CD1c-positive myeloid dendritic cell (primary cell): ENCODE data around the gene WDFY3.
A peak's percentile ranks its signal among the peaks of the same experiment; 100 is the strongest.
"Not testable (repeated sequence)": the region's sequence is repeated elsewhere in the genome, so short reads cannot be mapped to it uniquely, and the experiment has no call there.

ENCODE experiments used
- DNase-seq: peaks from one replicate; pipeline ENCODE4 v3.0.0-alpha.2; 2016; ENCODE audit errors: extremely low spot score

The WDFY3 gene

DNA sequence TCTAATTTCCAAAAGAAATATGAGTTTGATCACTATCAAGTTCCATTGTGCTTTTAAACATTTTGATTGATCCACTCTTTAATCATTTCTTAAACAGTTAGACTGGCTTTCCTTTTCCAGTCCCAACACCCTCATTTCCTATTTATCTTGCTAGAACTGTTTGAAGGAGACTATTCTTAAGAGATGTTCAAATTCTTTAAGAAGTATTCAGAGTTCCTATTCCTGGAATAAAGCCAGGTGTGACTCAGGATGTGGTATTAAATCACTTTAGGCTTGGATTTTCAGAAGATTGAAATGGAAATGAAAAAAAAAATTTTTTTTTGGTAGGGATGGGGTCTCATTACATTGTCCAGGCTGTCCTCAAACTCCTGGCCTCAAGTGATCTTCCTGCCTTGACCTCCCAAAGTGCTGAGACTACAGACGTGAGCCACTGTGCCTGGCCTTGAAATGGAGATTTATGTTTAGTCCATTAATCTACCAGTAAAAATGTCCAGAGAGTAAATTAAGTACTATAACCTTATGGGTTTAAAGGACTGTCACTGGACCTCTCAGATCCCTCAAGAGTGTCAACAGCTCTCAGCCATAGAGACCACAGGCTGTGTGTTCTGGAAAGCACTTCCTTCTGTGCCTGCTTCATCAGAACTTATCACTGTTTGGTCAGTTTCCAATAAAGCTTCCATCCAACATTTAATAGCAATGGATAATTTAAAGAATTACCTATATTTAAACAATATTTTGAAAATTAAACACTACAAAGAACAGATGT lies 292.8 kb downstream of the WDFY3 start:
- DNase-seq: no peak

DNA sequence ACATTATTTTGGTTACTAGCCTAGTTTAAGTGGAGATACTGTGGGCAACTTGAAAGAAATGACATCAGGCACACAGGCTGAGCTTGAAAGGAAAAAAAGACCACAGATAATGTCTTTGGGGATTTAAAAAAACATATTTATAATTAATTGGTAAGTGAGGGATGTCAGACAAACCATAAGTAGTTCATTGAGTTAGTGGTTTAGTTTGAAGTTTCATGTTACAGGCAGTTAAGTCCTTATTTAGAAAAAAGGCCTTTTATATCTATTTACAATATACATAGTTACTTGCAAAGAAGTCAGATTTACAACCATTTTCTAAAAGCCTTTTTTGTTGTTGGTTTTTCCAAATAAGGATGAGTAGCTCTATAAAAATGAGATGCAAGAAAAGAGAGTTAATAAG lies 294.3 kb downstream of the WDFY3 start:
- no peak for DNase-seq

- peak; percentile 39 for DNase-seq
These were observed 297.3 kb downstream of the WDFY3 start for GRCh38 chr4:84669201-84669600.

- peak; percentile 53 for DNase-seq
These were observed 300.1 kb downstream of the WDFY3 start for GRCh38 chr4:84666439-84666838.

GRCh38 chr4:84664767-84665166 lies 301.7 kb downstream of the WDFY3 start:
- DNase-seq: not testable (repeated sequence)

DNA sequence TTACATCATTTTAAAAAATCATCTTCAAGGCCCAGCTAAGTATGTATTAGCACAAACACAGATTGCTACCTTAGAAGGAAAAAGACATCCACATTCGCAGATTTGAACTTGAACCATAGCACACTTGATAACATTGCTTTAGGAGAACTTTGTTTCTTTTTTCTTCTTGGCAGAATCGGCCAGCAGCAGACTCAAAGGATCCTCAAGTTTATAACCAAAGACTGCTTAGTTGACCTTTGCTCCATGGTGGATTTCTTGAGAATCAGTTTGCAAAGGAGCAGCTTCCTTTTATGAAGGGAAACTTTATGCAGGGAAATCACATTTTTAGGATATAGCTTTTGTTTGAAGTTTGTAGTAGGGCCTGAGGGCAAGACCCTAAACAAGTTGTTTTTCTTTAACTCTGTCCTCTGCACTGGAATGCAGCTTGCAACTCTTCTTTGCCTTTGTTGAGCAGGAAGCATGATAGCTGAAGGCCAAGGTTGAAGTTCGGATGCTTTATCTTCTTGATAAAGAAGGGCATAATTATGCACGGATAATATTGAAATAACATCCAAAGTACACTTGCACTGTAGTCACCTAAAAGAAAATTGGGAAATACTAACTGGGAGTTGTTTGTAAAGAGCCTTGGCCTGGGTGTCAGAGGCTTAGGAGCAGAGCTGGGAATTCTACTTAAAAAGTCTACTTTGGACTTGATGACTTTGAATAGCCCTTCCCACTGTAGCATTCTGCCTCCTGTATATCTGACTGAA lies 305.1 kb downstream of the WDFY3 start:
- DNase-seq: no peak

- no peak for DNase-seq
These were observed 305.9 kb downstream of the WDFY3 start for GRCh38 chr4:84660606-84661005.

GRCh38 chr4:84652478-84652877 lies 314.0 kb downstream of the WDFY3 start:
- no peak for DNase-seq

GRCh38 chr4:84651499-84651898 lies 315.0 kb downstream of the WDFY3 start:
- no peak for DNase-seq

- no peak for DNase-seq
These were observed 317.4 kb downstream of the WDFY3 start for GRCh38 chr4:84648863-84649647.

- DNase-seq: no peak
These were observed 318.3 kb downstream of the WDFY3 start for GRCh38 chr4:84648178-84648577.

- DNase-seq: no peak
These were observed 319.1 kb downstream of the WDFY3 start for GRCh38 chr4:84647312-84647884.

DNA sequence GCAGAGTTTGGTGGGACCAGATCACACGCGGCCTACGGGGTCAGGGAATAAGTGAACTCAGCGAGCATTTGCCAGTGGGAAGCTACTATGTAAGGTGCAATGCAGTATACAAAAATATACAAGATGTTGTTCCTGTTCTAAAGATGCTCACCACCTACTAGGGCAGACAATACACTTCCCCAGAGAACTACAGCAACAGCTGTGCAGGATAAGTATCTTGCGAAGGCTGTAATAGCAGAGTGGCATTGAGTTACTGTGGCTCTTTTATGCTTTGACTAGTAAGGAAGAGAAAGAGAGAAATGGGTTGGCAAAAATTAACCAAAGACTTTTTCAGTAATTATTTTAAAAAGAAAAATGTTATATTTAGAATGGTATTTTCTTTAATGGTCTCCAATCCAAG lies 322.4 kb downstream of the WDFY3 start:
- DNase-seq: no peak

DNA sequence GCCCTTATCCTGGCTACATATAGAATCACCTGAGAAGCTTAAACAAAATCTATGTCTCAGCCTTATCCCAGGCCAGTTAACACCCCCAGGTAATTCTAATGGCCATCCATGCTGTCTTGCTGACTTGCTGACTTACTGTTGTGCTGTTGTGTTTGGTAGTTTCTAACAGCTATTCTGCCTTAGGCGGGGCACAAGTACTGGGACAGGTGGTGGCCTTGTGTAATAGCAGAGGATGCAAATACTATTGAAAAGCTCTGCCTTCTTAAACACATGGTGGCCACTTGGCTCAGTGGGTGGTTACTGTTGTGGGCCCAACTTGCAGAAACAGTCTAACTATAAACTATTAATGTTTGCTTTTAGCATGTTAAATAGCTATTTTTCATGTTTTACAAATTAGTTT lies 327.3 kb downstream of the WDFY3 start:
- DNase-seq: no peak

DNA sequence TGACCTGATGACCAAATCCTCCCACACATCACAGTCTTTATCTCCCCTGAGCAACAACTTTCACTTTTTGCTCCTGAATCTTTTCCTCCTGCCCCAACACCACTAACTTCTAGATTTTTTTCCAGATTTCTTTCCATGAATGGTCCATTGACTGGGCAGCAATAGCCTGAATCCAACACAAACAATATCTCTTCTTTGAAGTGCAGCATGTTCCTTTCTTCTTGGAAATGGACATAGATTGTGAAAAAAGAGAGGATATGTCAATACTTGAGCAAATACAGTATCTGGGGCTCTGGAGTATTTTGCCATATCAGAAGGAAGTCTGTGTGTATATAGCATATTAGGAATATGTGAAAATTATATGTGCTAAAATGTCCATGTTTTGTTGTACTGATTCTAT lies 328.4 kb downstream of the WDFY3 start:
- DNase-seq: no peak

- DNase-seq: no peak
These were observed 331.5 kb downstream of the WDFY3 start for GRCh38 chr4:84634961-84635360.

GRCh38 chr4:84632092-84632491 lies 334.4 kb downstream of the WDFY3 start:
- DNase-seq: no peak

GRCh38 chr4:84631573-84631972 lies 334.9 kb downstream of the WDFY3 start:
- DNase-seq: no peak

- no peak for DNase-seq
These were observed 339.8 kb downstream of the WDFY3 start for GRCh38 chr4:84626673-84627072.

DNA sequence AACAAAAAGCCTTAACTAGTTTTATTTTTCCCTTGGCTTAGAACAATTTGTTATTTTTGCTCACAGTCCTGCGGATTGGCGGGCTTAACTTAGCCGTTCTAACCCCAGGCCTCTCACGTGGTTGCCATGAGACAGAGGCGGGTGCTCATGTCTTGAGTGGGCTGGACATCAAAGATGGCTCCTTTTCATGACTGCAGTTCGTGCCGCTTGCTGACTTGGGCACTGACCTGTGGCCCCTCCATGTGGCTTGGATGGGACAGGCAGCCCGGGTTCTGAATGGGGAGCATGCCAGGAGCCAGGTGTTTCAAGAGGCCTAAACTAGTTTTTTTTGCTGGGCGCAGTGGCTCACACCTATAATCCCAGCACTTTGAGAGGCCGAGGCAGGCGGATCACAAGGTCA lies 342.8 kb downstream of the WDFY3 start:
- DNase-seq: no peak

GRCh38 chr4:84622959-84623358 lies 343.5 kb downstream of the WDFY3 start:
- DNase-seq: no peak
